Breast epithelium (tissue), 4 donors: ENCODE measurements around the gene GCN1. TPM values are rescaled to one million over a fixed set of nuclear protein-coding genes. Genes with fewer than 3 reads are reported as not detected.
A peak's percentile ranks its signal among the peaks of the same experiment; 100 is the strongest.
"Not testable (repeated sequence)": the region's sequence is repeated elsewhere in the genome, so short reads cannot be mapped to it uniquely, and the experiment has no call there.

ENCODE experiments used
- DNase-seq, 2 donors: peaks; one replicate each; pipeline ENCODE4 v3.0.0-alpha.2; 2019; ENCODE audit warnings: low spot score in 2 of 2
- H3K27ac ChIP-seq, 2 donors: fragments of 200-600 bp; sonication (generic) in 1 of 2; one replicate each; pipeline ENCODE4 v1.5.1; 2016 to 2019; ENCODE audit warnings: mild to moderate bottlenecking in 1 of 2
- H3K27me3 ChIP-seq, 2 donors: fragments of 200-600 bp; sonication (generic) in 1 of 2; one replicate each; pipeline versions ENCODE4 v1.5.1 to v1.6.0; 2017 to 2019; ENCODE audit warnings: control low read depth in 1 of 2, mild to moderate bottlenecking in 1 of 2
- H3K36me3 ChIP-seq: fragments of 200-600 bp; one replicate; pipeline ENCODE4 v1.5.1; 2019
- H3K4me1 ChIP-seq, 2 donors: fragments of 200-600 bp; sonication (generic); one replicate each; pipeline ENCODE4 v1.5.1; 2016 to 2019; ENCODE audit warnings: control low read depth in 1 of 2
- H3K4me3 ChIP-seq, 3 donors: fragments of 200-600 bp; sonication (generic); 1 replicate in 2 of 3; 2 replicates in 1 of 3; pipeline ENCODE4 v1.5.1; 2016 to 2019; ENCODE audit warnings: mild to moderate bottlenecking in 3 of 3, moderate library complexity in 2 of 3
- H3K9me3 ChIP-seq, 2 donors: fragments of 200-600 bp; sonication (generic) in 1 of 2; one replicate each; pipeline ENCODE4 v1.5.1; 2016 to 2019; ENCODE audit warnings: control low read depth in 1 of 2
- POLR2A ChIP-seq: fragments of 450-650 bp; IDR thresholded peaks from one replicate; pipeline ENCODE4 v1.6.1; 2016; ENCODE audit warnings: antibody characterized with exemption, mild to moderate bottlenecking, moderate library complexity
- POLR2AphosphoS5 ChIP-seq, 3 donors: sonication (generic); formaldehyde crosslinking; IDR thresholded peaks; one replicate each; pipeline ENCODE4 v1.6.1; 2017; ENCODE audit warnings: antibody characterized with exemption in 3 of 3
- intact Hi-C: fragments of 100-400 bp; cut with DNase I; formaldehyde crosslinking; loops from one replicate; pipeline ENCODE4 v1.15.1; 2023; ENCODE audit warnings: low total_unique reads
- total RNA-seq, 3 donors: library from RNA; depleted of rRNA; stranded (reverse); fragments of >200 nt; gene quantifications; one replicate each; pipeline ENCODE4 v1.1.0, GENCODE V29; 2016
- TF ChIP-seq, protein P1 (sequence below), 3 donors: fragments of 450-650 bp; IDR thresholded peaks; one replicate each; pipeline ENCODE4 v1.5.1; 2016 to 2017; ENCODE audit warnings: antibody characterized with exemption in 3 of 3, mild to moderate bottlenecking in 3 of 3, moderate library complexity in 3 of 3

Gene GCN1
- total RNA-seq, 3 donors from 2014 or later, result 50.1 to 79.6 (median 73.4) TPM

DNA sequence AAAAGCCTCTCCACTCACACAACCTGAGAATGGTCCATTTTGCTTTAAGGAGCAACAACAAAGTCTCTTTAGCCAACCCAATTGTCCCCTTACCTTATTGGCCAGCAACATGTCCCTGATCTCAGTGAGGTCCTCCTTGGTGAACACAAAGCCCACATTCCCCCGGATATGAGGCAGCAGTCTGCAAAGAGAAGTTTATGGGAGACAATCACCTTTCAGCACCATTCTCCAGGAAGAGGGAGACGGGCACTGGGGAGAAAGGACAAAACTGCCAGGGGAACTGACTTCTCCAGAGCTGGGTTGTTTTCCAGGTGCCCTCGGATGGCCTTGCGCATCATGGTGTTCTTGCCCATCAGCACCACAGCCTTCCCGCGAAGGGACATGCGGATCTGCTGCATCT, 4.5 kb upstream of the GCN1 start:
- H3K4me3 ChIP-seq, result peak overlapping the region; percentile 8 to 84 (median 82)
- TF ChIP-seq POLR2AphosphoS5 (IDR thresholded peaks at IDR 0.05) (no peak), POLR2A (no peak)
- TF ChIP-seq, protein P1, sequence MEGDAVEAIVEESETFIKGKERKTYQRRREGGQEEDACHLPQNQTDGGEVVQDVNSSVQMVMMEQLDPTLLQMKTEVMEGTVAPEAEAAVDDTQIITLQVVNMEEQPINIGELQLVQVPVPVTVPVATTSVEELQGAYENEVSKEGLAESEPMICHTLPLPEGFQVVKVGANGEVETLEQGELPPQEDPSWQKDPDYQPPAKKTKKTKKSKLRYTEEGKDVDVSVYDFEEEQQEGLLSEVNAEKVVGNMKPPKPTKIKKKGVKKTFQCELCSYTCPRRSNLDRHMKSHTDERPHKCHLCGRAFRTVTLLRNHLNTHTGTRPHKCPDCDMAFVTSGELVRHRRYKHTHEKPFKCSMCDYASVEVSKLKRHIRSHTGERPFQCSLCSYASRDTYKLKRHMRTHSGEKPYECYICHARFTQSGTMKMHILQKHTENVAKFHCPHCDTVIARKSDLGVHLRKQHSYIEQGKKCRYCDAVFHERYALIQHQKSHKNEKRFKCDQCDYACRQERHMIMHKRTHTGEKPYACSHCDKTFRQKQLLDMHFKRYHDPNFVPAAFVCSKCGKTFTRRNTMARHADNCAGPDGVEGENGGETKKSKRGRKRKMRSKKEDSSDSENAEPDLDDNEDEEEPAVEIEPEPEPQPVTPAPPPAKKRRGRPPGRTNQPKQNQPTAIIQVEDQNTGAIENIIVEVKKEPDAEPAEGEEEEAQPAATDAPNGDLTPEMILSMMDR (IDR thresholded peaks at IDR 0.05), result no peak
- no peaks in the 10 kb centered on the region for H3K9me3 ChIP-seq
- no peak for DNase-seq
- H3K27ac ChIP-seq, result peak overlapping the region; percentile 90 to 91
- H3K4me1 ChIP-seq, result peaks cover 7 to 17% of the 10 kb centered on the region in 2 donors
- intact Hi-C loops, result no loop called here
- peaks cover 4% of the 10 kb centered on the region for H3K36me3 ChIP-seq
- no peaks in the 10 kb centered on the region for H3K27me3 ChIP-seq

DNA sequence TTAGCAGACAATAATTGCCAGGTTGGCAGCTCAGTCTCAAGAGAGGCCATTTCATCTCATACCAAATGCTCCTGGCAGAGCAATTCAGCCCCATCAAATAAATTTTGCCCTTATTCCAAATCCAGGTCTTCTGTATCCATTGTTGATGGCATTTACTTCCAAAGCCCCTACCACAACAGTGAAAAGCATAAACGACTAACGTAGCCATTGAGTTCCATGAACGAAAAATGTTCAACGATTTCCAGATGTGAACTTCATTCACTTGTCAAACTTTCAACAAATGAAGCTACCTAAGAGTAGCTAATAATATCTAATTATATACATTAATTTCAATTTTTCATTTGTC, 3.0 kb upstream of the GCN1 start:
- no peaks in the 10 kb centered on the region for H3K27me3 ChIP-seq
- H3K4me1 ChIP-seq, result peaks cover 7 to 26% of the 10 kb centered on the region in 2 donors
- H3K9me3 ChIP-seq, result no peaks in the 10 kb centered on the region
- intact Hi-C loops, result no loop called here
- no peak for TF ChIP-seq POLR2AphosphoS5 (IDR thresholded peaks at IDR 0.05)
- TF ChIP-seq, protein P1 (IDR thresholded peaks at IDR 0.05), result no peak
- TF ChIP-seq POLR2A, result no peak
- H3K36me3 ChIP-seq, result peaks cover 4% of the 10 kb centered on the region
- no peak overlapping the region for H3K27ac ChIP-seq
- H3K4me3 ChIP-seq, result no peak overlapping the region
- DNase-seq, result no peak

DNA sequence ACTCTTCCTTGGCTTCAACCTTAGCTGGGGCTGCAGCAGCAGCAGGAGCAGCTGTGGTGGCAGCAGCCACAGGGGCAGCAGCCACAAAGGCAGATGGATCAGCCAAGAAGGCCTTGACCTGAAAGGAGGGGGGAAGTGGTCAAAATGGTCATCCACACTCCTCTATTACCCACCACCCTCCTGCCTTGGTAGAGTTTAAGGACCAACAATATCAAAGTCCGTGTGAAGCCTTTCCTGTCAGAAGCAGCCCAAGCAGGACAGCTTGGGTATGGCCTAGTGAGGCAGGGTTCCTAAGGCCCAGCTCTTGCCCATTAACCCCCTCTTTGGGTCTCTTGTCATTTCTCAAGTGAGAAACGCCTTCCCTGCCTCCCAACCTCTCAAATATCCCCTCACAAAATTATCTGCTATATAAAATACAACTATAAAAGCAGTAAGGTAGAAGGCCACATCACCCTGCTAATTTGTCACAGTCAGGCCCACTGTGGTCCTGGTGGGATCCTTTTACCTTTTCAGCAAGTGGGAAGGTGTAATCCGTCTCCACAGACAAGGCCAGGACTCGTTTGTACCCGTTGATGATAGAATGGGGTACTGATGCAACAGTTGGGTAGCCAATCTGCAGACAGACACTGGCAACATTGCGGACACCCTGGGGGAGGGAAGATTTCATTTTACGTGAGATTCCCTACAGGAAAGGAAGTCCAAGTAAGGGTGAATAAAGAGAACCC, 2.5 kb upstream of the GCN1 start:
- H3K27ac ChIP-seq, intact Hi-C loops, H3K9me3 ChIP-seq, H3K4me3 ChIP-seq, H3K36me3 ChIP-seq, DNase-seq, H3K27me3 ChIP-seq: not testable (repeated sequence)
- peaks cover 7 to 26% of the 10 kb centered on the region in 2 donors for H3K4me1 ChIP-seq

- no peak for TF ChIP-seq POLR2AphosphoS5 (IDR thresholded peaks at IDR 0.05)
Observed at GRCh38 chr12:120196363-120196762, 1.8 kb upstream of the GCN1 start.

DNA sequence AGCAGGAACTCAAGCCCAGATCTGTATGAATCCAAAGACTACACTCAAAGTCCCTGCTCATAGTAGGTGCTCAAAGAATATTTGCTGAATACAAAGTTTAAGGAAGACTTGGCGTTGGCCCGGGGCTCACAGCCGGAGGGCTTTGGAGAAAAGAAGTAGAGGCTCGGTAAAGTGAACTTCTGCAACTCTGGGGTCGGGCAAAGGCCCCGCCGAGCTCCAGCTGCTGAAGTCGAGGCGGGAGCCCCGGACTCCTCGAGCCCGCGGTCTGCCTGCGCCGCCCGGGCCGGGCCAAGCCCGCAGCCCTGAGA, 335 bp downstream of the GCN1 start:
- Histone ChIP-seq H3K4me3 (peak overlapping the region; percentile 77 to 97 (median 93)), H3K27me3 (no peaks in the 10 kb centered on the region), H3K27ac (peak overlapping the region; percentile 83 to 92), H3K9me3 (no peaks in the 10 kb centered on the region), H3K36me3 (peaks cover 4% of the 10 kb centered on the region), H3K4me1 (peaks cover 7 to 17% of the 10 kb centered on the region in 2 donors)
- intact Hi-C loops, result no loop called here
- TF ChIP-seq POLR2AphosphoS5 (IDR thresholded peaks at IDR 0.05), result no peak
- TF ChIP-seq POLR2A, result no peak
- TF ChIP-seq, protein P1 (IDR thresholded peaks at IDR 0.05), result no peak
- DNase-seq, result no peak

More at GRCh38 chr12:120196363-120196762, 1.8 kb upstream of the GCN1 start:
- Histone ChIP-seq H3K4me3 (no peak overlapping the region), H3K4me1 (peaks cover 7 to 26% of the 10 kb centered on the region in 2 donors), H3K27ac (no peak overlapping the region), H3K36me3 (peaks cover 4% of the 10 kb centered on the region), H3K9me3 (no peaks in the 10 kb centered on the region), H3K27me3 (no peaks in the 10 kb centered on the region)
- no peak for DNase-seq
- intact Hi-C loops, result no loop called here

DNA sequence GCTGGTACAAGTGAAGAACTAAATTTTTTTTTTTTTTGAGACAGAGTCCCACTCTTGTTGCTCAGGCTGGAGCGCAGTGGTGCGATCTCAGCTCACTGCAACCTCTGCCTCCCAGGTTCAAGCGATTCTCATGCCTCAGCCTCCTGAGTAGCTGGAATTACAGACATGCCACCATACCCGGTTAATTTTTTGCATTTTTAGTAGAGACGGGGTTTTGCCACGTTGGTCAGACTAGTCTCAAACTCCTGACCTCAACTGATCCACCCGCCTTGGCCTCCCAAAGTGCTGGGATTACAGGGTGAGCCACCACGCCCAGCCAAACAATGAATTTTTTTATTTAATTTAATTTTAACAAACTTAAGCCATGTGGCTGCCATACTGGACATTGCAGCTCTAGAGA, 1.2 kb downstream of the GCN1 start:
- Histone ChIP-seq H3K4me3 (peak overlapping the region; percentile 77 to 97 (median 93)), H3K4me1 (peaks cover 4 to 13% of the 10 kb centered on the region in 2 donors)
- H3K9me3 ChIP-seq, H3K36me3 ChIP-seq, intact Hi-C loops, DNase-seq, H3K27me3 ChIP-seq, H3K27ac ChIP-seq: not testable (repeated sequence)
